NB4 (cell line): Measurements from ENCODE around the gene ANTKMT.

Source experiments
- POLR2A ChIP-seq: IDR thresholded peaks from 2 replicates; pipeline ENCODE4 v1.6.1; 2011; ENCODE audit warnings: mild to moderate bottlenecking; ENCODE audit not compliant: insufficient read length; ENCODE audit errors: extremely low read depth
- TF ChIP-seq, protein P1 (sequence below): IDR thresholded peaks from one replicate; pipeline ENCODE4 v1.5.1; 2012; ENCODE audit warnings: low read depth, low read length
- TF ChIP-seq, protein P2 (sequence below): IDR thresholded peaks from 2 replicates; pipeline ENCODE4 v1.6.1; 2011; ENCODE audit warnings: low read depth, low read length

DNA sequence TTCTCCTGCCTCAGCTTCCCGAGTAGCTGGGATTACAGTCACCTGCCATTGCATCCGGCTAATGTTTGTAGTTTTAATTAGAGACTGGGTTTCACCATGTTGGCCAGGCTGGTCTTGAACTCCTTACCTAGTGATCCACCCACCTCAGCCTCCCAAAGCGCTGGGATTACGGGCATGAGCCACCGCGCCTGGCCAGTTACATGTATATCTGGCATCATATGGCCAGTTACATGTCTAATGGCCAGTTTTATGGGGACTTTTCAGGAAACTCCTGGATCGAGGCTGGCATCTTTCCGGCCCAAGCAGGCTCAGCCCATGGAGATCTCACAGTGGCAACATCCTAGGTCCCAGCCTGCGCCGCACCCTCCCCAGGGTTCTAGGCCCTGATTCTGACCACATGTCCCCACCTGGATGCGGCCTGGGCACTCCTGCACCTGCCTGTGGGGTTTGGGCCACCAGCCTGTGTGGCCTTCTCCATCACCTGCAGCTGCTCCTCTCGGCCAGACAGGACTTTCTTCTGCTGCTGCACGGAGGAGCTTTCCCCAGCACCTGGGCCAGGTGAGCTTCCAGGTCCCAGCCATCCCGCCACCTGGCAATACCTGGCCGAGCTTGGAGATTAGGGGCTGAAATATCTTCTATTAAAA, 21.2 kb downstream of the ANTKMT start:
- TF ChIP-seq, protein P1, sequence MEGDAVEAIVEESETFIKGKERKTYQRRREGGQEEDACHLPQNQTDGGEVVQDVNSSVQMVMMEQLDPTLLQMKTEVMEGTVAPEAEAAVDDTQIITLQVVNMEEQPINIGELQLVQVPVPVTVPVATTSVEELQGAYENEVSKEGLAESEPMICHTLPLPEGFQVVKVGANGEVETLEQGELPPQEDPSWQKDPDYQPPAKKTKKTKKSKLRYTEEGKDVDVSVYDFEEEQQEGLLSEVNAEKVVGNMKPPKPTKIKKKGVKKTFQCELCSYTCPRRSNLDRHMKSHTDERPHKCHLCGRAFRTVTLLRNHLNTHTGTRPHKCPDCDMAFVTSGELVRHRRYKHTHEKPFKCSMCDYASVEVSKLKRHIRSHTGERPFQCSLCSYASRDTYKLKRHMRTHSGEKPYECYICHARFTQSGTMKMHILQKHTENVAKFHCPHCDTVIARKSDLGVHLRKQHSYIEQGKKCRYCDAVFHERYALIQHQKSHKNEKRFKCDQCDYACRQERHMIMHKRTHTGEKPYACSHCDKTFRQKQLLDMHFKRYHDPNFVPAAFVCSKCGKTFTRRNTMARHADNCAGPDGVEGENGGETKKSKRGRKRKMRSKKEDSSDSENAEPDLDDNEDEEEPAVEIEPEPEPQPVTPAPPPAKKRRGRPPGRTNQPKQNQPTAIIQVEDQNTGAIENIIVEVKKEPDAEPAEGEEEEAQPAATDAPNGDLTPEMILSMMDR = no peak
- TF ChIP-seq POLR2A = no peak
- TF ChIP-seq, protein P2, sequence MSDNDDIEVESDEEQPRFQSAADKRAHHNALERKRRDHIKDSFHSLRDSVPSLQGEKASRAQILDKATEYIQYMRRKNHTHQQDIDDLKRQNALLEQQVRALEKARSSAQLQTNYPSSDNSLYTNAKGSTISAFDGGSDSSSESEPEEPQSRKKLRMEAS = no peak
